ENCODE data around the gene COX6B2.

DNA sequence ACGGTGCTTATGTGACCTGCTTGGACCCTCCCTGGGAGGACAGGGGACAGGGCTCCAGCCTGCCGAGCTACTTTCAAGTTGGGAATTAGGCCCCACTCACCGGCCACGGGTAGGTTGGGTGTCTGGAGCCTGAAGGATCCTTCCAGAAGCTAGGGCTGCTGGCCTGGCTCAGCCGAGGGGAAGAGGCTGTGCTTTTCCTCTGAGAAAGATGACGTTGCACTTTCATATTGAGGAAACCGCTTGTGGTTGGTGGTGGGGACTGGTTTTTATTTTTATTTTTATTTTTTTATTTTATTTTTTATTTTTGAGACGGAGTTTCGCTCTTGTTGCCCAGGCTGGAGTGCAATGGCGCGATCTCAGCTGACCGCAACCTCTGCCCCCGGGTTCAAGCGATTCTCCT is 29.3 kb downstream of the COX6B2 start, which contains the start of gene TMEM150B:
- TF ChIP-seq, protein P1, sequence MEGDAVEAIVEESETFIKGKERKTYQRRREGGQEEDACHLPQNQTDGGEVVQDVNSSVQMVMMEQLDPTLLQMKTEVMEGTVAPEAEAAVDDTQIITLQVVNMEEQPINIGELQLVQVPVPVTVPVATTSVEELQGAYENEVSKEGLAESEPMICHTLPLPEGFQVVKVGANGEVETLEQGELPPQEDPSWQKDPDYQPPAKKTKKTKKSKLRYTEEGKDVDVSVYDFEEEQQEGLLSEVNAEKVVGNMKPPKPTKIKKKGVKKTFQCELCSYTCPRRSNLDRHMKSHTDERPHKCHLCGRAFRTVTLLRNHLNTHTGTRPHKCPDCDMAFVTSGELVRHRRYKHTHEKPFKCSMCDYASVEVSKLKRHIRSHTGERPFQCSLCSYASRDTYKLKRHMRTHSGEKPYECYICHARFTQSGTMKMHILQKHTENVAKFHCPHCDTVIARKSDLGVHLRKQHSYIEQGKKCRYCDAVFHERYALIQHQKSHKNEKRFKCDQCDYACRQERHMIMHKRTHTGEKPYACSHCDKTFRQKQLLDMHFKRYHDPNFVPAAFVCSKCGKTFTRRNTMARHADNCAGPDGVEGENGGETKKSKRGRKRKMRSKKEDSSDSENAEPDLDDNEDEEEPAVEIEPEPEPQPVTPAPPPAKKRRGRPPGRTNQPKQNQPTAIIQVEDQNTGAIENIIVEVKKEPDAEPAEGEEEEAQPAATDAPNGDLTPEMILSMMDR (IDR thresholded peaks at IDR 0.05), result no peak
- no peak for TF ChIP-seq POLR2A (IDR thresholded peaks at IDR 0.05)
